Measurements from ENCODE around the gene CAMK2A.
"Not testable (repeated sequence)": the region's sequence is repeated elsewhere in the genome, so short reads cannot be mapped to it uniquely, and the experiment has no call there.

The CAMK2A gene

DNA sequence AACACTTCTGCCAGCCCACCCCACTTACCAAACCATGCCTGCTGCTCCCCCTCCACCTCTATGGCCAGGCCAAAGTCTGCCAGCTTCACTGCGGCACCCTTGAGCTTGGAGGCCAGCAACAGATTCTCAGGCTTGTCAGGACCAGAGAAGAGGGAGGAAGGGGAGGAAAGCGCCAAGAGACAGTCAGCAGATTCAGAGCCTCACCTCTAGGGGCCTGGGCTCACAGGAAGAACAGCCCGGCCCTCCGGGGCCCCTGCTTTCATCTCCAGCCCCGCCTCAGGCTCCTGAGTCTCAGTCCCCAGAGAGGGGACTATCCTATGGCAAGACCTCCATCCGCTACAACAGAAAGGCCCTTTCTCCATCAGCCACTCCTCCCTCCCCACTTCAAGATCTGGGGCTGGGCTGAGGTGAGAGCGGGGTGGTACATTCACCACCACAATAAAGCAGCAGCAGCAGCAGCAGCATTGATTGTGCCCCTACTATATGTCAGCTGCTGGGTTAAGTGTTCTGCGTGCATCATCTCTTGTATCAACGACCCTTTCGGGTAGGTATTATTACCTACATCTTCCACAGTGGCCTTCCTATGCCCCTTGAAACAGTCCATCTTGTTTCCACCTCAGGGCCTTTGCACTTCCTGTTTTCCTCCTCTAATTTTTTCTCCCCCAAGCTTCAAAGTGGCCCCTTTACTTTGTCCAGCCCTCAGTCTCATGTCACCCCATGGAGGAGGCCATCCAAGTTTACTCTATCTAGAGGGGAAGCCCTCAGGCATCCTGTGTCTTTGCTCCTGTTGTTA, 36.0 kb downstream of the CAMK2A start:
- no peak for DNase-seq

DNA sequence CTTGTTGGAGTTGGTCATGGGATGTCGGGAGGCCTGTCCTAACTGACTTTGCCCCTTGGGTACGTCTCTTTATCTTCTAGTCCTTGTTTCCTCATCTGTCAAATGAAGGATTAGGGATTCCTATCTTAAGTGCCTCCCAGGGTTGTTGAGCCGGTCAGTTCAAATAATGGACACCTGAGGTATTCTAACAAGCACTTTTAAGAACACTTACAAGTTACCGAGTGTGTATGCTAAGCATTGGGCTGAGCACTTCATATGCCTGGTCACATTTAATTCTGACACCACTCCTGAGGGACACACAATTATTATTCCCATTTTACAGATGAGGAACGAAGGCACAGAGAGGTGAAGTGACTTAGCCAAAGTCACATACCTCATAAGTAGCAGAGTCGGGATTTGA, 37.1 kb downstream of the CAMK2A start:
- no peak for DNase-seq

DNA sequence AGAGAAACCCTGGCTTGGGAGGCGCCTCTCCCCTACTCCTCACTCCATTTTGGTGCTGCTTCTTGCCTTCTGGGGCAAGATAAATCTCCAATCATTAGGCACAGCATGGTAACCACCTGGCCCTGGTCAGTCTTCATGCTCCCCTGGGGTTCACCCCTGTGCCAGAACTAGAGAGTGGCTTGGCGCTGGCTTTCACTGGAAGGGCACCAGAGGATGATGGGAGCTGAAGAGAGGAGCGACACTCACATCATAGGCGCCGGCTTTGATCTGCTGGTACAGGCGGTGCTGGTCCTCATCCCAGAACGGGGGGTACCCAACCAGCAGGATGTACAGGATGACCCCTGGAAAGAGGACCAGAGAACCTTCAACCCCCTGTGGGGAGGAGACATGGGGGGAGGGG, 38.1 kb downstream of the CAMK2A start:
- no peak for DNase-seq

GRCh38 chr5:150249744-150250143, 39.8 kb downstream of the CAMK2A start:
- no peak for DNase-seq

DNA sequence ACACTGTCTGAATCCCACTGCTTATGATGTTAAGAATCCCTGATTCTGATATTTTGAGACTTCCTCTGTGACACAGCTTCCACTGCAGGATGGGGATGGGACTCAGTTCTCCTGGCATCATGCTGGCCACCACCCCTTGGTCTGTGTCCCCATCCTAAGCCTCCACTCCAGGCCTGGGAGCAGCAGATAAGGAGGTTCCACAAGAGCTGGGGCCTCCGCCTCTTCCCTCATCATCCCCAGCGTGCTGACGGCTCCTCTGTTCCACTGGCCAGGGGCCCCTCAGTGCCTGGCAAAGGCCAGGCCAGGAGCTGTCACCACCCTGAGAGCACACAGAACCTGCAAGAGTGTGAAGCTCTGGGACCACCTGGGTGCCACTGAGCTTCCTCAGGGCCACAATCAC, 40.6 kb downstream of the CAMK2A start:
- no peak for DNase-seq

GRCh38 chr5:150248493-150248892, 41.1 kb downstream of the CAMK2A start:
- not testable (repeated sequence) for DNase-seq

- no peak for DNase-seq
These were observed 41.8 kb downstream of the CAMK2A start for GRCh38 chr5:150247726-150248125.

GRCh38 chr5:150246835-150247234, 42.7 kb downstream of the CAMK2A start:
- DNase-seq = no peak

- DNase-seq = no peak
These were observed 43.1 kb downstream of the CAMK2A start for GRCh38 chr5:150246429-150246828.

DNA sequence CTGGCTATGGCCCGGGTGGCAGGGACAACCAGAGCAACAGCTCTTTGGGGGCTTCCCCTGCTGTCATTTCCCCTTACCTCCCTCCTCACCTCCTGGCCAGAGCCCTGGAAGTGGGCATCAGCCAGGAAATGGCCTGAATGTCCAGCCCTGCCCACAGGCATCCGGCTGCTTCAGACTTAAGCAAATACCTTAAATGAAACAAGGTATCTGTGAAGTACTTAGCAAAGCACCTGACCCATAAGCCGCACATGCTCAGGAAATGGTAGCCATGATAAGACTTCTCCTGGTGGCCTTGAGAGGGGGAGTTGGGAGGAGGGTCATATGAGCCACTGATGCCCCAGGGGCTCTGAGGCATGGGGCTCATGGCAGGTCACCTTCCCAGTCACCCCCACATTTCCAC, 43.8 kb downstream of the CAMK2A start:
- no peak for DNase-seq

DNA sequence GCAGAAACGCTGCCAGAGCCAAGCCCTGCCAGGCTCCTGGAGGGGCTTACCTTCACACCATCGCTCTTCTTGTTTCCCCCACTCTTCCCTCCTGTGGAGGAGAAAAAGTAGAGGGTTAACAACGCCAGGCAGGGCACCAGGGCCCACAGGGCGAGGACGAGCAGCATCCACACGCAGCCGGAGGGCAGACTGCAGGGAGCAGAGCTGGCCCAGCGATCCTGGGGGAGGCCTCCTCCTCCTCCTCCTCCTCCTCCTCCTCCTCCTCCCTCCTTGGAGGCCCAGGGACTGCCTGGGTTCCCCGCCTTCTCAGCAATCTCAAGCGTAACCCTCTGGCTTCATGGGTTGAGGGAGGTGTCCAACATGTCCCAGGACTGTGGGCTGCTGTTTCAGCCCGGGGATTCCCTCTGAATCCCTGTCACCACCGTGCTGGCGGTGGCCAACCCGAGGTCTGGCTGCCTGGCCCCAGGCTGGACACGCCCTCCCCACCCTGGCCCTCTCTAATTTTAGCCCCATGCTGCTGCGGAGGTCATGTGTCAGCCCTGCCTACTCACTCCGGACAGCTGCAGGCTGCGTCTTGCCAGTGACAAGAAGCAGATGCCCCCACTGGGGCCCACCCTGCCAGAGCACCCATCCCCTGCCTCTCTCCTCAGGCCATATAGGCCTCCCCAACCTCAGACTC, 44.3 kb downstream of the CAMK2A start:
- DNase-seq = no peak

DNA sequence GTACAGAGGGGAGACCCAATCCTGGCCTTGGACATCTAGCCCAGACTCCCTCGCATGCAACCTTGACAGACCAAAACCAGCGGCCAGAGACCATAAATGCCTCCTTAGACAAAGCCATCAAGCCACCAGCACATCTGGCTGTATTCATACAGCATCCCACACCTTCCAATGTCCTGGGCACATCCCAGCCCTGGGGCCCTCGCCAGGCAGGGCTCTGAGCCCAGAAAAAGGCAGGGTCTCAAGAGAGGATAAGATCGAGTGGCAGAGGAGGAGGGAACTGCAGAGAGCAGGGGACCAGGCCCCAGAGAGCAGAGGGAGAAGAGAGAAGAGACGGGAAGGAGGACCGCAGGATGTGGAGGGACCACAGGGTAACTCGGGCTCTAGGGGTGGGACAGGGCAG, 45.4 kb downstream of the CAMK2A start:
- no peak for DNase-seq

- no peak for DNase-seq
These were observed 46.0 kb downstream of the CAMK2A start for GRCh38 chr5:150243590-150243989.

DNA sequence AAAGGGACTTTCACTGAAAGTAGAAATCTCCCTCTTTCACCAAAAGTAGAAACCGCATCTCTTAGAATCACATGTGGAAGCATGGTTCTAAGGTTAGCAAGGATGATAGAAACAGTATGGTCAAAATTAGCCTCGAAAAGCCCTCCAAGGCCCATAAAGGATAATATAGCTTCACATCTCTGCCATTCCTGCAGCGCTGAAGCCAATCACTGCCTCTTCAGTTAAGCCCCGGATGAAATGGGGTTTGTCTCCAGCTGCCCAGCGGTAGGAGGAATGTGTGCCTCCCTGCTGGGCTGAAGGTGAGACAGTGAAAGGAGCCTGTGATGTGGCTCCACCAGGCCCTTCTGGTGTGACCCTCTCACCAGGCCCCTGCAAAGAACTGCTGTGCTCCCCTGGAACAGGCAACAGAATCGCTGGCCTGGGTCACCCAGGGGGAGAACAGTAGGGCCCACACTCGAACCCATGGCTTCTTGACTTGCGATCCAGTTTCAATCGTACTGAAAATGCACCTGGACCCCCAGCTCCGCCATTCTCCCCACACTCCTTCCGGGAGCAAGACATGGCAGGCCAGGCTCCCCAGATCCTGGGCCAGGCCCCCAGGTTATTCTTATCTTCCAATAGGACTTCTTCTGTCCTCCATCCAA, 47.2 kb downstream of the CAMK2A start:
- DNase-seq = no peak

GRCh38 chr5:150241298-150242160, 48.0 kb downstream of the CAMK2A start:
- no peak for DNase-seq

- no peak for DNase-seq
These were observed 49.8 kb downstream of the CAMK2A start for GRCh38 chr5:150239794-150240122.

- no peak for DNase-seq
These were observed 50.3 kb downstream of the CAMK2A start for GRCh38 chr5:150239099-150239793.

DNA sequence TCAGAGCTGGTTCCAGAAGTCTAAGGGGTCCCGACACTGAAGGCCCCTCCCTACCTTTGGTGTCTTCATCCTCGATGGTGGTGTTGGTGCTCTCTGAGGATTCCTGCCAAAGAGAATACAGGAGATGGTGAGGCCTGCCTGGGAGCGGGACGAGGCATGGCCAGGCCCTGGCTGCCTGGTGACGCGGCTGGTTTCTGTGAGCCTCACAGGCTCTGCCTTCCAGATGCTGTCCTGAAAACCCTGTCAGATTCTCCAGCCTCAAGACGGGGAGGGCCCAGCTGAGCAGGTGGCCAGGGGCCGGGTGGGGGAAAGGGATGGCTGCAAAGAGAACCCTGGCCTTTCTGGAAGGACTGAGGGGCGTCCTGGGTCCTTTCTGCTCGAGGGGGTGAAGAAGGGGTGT, 50.9 kb downstream of the CAMK2A start:
- no peak for DNase-seq

GRCh38 chr5:150236981-150237754, 52.4 kb downstream of the CAMK2A start:
- DNase-seq = no peak

DNA sequence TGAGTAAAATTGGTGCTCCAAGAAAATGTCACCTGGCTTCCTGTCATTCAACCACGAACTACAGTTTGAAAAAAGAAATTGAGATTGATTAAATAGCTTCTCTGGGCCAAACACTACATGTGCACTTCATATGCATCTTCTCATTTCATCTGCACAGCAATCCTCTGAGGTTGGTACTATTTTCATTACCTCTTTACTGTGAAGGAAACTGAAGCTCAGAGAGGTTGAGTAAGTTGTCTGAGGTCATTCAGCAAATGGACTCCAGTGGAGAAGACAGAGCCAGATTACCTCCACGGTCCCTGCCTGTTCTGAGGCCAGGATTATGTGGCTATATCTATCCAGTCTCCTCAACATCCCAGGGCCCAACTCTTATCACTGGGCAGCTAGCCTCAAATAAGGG, 53.3 kb downstream of the CAMK2A start:
- no peak for DNase-seq

DNA sequence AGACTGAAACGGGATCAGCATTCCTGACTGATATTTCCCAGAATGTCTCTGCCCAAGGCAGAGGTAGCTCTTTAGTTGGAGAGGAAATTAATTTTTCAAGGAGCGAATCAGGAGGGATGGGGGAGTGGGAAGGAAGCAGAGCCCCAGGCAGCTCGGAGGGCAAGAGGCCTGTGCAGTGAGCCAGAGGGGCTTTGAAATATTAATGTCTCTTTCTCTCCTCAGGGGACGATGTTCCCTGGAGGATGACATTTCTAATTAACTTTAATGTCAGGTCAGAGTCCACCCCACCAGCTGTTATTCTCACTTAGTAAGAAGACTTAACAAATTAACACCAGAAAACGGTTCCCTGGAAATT, 54.1 kb downstream of the CAMK2A start:
- DNase-seq = no peak

All from hippocampal formation (tissue), 2 donors.